Glomerular endothelial cell (primary cell): ENCODE measurements around the gene MCF2L. TPM values are rescaled to one million over a fixed set of nuclear protein-coding genes. Genes with fewer than 3 reads are reported as not detected.
"Not testable (repeated sequence)": the region's sequence is repeated elsewhere in the genome, so short reads cannot be mapped to it uniquely, and the experiment has no call there.

Source experiments
- DNase-seq: peaks from one replicate; pipeline ENCODE4 v3.0.0-alpha.2; 2011; ENCODE audit warnings: low read depth, low spot score; ENCODE audit errors: extremely low read depth
- total RNA-seq: library from RNA; depleted of rRNA; stranded (reverse); fragments of >200 nt; gene quantifications from 2 replicates; pipeline ENCODE4 v1.2.3, GENCODE V29; 2015

Gene MCF2L
- total RNA-seq, 1 donor from 2014 or later, result 23.4 TPM

DNA sequence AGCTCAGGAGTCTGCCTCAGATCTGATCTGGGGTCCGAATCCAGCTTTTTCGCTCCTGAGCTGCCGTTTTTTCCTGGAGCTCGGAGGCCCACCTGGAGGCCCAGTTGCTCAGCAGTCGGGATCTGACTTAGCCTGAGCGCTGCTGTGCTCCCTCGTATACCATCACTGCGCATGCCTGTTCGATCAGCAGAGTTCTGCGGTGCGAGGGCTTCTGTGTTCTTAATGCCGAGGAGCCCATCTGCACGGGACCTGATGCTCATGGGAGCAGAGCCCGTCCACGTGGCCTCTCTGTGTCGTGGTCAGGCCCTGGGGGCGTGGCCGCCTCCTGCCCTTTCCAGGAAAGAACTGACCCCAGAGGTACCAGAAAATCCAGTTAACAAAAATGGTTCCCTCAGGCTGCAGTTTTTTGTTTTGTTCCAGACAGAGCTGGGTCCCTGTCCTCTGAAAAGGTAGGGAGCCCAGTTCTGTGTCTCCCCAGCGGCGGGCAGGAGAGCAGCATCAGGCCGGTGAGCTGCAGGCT lies 57.4 kb downstream of the MCF2L start:
- DNase-seq, result no peak

- no peak for DNase-seq
These were observed 58.1 kb downstream of the MCF2L start for GRCh38 chr13:113027095-113027494.

DNA sequence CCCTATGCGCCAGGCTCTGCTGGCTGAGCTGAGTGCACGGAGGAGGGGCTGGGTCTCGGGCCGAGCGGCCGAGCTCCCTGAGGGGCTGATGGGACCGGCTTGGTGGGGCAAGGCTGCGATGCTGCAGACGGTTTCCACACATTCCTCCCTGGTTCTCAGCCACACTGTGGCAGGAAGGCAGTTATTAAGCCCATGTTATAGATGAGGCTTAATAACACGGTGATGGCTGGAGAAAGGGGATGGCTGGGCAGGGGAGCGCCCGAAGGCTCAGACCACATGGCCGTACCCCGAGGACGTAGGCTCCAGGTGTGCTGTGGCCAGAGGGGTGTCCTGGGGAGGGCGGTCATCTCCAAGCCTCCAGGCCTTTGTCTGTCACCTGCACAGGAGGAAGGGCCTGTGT lies 58.6 kb downstream of the MCF2L start:
- no peak for DNase-seq

- no peak for DNase-seq
These were observed 59.5 kb downstream of the MCF2L start for GRCh38 chr13:113028336-113029060.

DNA sequence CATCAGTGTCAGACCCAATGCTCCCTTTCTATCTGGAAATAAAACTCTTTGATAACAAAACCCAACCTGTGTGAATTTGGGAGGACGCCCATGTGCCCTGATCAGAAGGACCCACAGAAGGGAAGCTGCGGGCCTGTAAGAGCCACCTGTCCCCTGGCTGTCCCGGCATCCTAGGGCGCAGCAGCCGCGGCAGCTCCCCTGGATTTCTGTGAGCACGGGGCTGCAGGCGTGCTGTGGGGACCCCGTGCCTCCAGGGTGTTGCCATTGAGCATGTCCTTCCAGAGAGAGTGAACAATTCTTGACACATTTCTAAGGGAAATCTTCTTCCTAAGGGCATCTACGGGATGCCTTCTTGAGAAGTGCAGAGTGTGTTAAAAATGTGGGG lies 60.0 kb downstream of the MCF2L start:
- DNase-seq, result no peak

GRCh38 chr13:113029487-113030258 lies 60.7 kb downstream of the MCF2L start:
- DNase-seq, result no peak

GRCh38 chr13:113030259-113030640 lies 61.2 kb downstream of the MCF2L start:
- DNase-seq, result not testable (repeated sequence)

DNA sequence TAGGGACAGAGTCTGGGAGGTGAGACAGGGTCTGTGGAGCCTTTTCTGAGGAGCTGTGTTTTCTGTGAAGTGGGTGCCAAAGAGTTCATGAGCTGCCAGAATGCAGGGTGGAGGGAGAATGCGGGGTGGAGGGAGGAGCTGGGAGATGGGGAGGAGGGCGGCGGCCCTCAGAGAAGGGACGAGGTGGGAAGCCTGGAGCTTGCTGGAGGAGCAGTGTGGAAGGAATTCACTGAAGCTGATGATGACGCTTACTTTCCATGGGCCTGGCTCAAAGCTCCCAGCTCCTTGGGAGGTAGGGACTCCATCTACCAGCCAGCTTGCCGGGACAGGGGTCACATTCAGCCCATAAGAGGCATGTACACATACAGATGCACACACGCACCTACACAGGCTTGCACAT lies 62.5 kb downstream of the MCF2L start:
- DNase-seq, result no peak

DNA sequence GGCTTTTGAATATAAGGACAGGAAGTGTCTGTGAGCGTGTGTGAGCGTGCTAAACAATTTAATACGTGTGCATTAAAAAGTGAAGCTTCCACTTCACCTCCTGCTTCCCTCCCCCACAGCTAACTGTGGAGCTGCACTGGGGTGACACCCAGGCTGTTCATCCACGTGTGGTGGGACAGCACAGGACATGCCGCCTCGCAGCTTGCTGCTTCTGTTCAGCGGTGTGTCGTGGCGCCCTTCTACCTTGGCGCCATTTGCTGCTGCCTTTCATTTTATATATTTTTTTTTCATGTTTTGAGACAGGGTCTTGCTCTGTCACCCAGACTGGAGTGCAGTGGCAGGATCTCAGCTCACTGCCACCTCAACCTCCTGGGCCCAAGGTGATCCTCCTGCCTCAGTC lies 63.3 kb downstream of the MCF2L start:
- DNase-seq, result no peak

GRCh38 chr13:113033054-113033850 lies 64.2 kb downstream of the MCF2L start:
- DNase-seq, result no peak

DNA sequence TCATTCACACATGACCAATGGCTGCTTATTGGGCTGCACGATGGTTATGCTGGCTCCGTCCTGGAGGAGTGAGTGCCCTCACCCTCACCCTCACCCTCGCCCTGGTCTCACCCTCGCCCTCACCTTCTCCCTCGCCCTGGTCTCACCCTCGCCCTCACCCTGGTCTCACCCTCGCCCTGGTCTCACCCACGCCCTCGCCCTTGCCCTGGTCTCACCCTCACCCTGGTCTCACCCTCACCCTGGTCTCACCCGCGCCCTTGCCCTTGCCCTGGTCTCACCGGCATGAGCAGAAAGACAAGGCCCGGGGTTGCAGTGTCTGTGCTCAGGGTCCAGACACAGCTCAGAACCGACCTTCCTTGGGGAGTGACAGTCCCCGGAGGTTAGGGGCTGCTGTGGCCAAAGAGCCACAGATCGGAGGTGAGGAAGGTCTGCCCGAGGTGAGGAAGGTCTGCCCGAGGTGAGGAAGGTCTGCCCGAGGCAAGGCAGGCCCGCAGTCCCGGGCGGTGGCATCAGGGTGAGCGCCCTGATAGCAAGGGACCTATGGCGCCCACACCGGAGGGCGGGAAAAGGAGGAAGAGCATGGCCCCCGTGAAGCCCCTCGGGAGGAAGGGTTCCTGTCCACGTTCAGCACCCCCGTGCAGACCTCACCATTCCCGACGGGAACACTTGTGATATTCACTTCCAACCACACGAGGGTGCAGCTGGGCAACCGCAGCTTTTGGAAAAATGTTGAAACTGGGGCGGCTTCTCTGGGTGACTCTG lies 65.6 kb downstream of the MCF2L start:
- DNase-seq, result no peak

DNA sequence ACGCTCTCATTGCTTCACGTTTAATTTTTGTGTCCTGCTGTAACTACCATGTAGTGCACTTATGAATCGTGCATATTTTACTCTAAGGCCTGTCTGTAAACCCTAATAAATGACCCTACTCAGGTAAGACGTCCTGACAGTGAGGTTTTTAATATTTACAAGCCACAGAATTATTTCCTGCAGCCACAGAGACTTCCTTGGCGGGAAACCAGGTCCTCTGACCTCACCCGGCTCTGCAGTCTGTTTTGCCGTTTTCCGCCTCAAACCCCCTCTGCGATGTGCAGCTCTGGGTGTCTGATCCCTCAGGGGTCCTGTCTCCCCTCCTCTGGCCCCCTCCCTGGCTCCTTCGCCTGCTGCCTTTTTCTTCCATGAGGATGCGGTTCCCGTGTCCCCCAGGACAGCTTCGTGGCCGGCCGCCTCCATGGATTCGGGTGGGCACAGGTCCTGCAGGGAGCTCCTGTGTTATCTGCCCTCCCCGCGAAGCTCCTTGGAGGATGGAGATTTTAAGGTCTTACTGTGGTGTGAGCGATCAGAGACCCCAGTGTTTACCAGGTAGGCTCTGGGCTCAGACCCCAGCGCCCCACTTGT lies 66.3 kb downstream of the MCF2L start:
- DNase-seq, result no peak

GRCh38 chr13:113036401-113036800 lies 67.4 kb downstream of the MCF2L start:
- no peak for DNase-seq

- no peak for DNase-seq
These were observed 71.0 kb downstream of the MCF2L start for GRCh38 chr13:113040031-113040430.

GRCh38 chr13:113040597-113041292 lies 71.7 kb downstream of the MCF2L start:
- DNase-seq, result no peak

DNA sequence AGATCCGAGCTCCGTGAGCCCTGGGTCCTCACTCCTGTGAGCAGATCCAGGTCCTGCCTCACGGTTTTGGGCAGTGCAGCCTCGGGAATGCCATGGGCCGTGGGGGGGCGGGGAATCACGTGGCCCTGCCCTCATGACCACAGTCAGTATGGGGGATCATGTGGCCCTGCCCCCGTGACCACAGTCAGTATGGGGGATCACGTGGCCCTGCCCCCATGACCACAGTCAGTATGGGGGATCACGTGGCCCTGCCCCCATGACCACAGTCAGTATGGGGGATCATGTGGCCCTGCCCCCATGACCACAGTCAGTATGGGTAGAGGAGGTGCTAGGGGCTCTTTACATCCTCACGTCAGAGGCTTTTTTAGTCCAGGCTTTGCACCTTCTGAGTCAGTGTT lies 72.3 kb downstream of the MCF2L start:
- no peak for DNase-seq

GRCh38 chr13:113041896-113042295 lies 72.9 kb downstream of the MCF2L start:
- DNase-seq, result no peak

GRCh38 chr13:113042456-113042855 lies 73.4 kb downstream of the MCF2L start:
- no peak for DNase-seq

- no peak for DNase-seq
These were observed 74.1 kb downstream of the MCF2L start for GRCh38 chr13:113043001-113043630.
